HG03280 (cell line): Measurements from ENCODE around the gene MUC6.
"Not testable (repeated sequence)": the region's sequence is repeated elsewhere in the genome, so short reads cannot be mapped to it uniquely, and the experiment has no call there.

Experiments used
- ATAC-seq: cut with Tn5 transposase; IDR thresholded peaks from one replicate; pipeline ENCODE4 v1.9.1; 2021; ENCODE audit warnings: mild to moderate bottlenecking, moderate library complexity; ENCODE audit not compliant: unreplicated experiment

MUC6 gene

GRCh38 chr11:991034-991433, 45.5 kb downstream of the MUC6 start:
- no peak for ATAC-seq

DNA sequence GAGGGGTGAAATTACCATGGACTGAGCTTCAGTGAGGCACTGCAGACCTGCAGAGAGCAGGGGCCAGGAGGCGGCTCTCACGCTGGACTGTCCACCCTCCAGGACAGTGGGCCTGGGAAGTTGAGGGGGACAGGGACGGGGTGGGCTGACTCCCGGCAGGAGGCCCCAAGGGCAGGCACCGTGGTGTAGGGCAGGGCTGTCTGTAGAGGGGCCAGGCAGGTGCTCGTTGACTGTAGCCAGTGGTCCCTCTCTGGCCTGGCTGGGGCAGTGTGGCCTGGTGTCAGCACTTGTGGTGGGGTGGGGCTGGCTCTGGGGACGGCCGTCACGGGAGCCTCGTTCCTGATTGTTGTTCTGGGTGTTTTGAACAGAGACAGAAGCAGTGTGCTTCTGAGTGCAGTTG, 46.4 kb downstream of the MUC6 start:
- no peak for ATAC-seq

DNA sequence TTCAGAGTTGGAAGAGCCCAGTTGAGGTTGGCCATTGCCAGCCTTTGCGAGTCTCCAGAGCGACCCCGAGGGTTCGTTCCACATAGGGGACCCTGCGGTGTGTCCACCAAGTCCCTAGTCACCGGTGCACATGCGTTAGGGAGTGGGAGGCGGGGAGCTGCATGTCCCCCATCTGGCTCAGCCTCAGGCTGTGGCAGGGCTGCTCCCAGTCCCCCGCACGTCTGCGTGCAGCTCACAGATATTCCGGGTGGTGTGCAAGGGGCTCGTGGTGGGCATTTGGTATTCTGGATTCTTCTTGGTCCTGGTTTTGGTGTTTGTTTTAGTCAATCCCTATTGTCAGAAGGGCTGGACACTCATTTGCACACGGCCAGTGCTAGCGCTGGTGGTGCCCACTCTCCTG, 48.8 kb downstream of the MUC6 start:
- ATAC-seq, result no peak

DNA sequence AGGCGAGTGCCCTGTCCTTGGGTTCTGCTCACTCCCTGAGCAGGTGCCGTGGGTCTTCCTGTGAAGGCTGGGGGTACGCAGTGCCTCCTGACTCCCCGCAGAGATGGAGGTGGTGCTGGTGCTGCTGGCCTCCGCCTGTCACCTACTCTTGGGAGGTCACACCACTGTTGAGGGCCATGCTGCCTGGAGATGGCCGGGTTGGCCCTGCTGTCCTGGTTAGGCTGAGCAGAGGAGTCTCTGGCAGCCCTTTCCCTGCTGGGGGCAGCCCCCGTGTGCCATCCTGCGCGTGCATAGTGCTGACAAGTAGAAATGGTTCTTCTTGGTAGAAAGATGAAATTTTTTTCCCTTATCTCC, 49.6 kb downstream of the MUC6 start:
- no peak for ATAC-seq

DNA sequence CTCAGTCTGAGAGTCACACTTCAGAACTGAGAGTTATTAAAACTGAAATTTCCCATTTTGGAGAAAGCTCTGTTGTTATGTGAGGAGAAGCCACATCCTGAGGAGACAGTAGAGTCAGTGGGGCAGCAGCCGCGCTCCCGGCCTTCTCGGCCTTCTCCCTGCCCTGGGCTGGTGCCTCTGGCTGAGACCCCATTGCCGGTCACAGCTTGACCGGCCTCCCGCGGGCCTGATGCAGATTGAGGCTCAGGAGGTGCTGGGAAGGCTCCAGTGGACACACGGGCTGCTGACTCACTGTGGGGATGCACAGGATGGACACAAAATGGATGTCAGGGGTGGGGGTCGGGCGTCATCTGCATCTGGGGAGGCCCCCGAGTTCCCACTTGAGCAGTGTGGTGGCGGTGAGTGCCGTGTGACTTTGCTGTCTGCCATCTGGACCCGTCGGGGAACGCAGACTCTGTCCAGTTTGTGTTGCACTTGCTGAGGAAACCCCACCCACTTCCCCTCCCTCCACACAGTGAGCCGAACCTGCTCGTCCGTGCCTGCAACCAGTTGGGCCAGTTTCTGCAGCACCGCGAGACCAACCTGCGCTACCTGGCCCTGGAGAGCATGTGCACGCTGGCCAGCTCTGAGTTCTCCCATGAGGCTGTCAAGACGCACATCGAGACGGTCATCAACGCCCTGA, 50.1 kb downstream of the MUC6 start:
- no peak for ATAC-seq

DNA sequence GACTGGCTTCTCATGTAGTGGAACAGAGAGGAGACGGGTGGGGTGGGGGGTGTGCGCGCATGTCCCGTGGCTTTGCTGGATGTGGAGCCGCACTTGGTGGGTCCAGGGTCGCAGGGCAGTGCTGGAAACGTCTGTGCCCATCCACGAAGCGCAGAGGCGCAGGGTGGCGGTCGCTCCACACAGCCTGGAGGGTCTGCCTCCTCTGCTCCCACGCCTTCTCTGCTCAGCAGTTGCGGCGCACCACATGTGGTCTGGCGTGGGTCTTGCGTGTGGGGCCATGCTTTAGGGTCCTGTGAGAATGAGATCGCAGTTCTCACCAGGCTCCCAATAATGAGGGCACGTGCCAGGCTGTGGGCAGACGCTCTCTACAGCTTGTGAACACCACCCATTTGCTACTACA, 50.7 kb downstream of the MUC6 start:
- ATAC-seq, result no peak

DNA sequence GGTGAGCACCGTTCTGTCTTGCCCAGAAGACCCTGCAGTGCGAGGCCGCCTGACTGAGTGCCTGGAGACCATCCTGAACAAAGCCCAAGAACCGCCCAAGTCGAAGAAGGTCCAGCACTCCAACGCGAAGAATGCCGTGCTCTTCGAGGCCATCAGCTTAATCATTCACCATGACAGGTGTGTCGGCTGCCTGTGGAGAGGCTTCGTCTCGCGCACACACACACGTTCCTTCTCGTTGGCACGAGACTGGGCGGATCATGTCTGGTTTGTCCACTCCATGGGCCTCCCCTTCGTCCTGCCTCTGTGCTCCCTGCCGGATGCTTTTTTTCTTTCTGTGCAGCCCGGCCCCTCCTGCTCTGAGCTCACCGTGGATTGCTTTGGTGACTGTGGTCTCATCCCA, 51.1 kb downstream of the MUC6 start:
- no peak for ATAC-seq

DNA sequence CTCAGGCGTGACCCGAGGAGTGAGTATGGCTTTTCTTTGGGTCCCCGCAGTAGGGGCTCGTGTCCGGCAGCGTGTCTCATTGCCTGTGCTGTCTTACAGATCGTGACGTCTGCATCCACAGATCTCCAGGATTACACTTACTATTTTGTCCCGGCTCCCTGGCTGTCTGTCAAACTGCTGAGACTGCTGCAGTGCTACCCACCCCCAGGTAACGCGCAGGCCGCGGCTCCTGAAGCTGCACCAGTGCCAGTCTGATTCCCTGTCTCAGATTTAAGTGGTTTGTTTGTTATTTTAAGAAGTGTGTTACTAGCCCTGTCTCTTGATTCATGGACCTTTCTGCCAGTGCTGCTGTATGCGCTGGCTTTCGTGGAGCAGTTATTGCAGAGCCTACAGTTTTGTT, 52.0 kb downstream of the MUC6 start:
- ATAC-seq, result no peak

DNA sequence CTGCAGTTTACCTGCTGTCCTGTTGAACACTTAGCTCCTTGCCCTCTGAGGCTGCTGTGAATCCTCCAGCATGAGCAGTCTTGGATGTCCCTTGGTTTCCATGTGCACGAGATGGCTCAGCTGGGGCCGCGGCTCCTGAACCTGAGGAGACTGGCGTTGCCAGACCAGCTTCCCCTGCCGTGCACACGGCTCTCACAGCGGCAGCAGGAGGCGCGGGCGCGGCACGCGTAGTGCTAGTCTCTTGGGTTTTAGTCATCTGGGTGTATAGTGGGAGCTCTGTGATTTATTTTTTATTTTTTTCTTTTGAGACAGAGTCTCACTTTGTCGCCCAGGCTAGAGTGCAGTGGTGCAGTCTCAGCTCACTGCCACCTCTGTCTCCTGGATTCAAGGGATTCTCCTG, 54.8 kb downstream of the MUC6 start:
- no peak for ATAC-seq

GRCh38 chr11:980438-981357, 55.8 kb downstream of the MUC6 start:
- ATAC-seq, result no peak

- no peak for ATAC-seq
Measured at GRCh38 chr11:978781-979180, 57.7 kb downstream of the MUC6 start.

DNA sequence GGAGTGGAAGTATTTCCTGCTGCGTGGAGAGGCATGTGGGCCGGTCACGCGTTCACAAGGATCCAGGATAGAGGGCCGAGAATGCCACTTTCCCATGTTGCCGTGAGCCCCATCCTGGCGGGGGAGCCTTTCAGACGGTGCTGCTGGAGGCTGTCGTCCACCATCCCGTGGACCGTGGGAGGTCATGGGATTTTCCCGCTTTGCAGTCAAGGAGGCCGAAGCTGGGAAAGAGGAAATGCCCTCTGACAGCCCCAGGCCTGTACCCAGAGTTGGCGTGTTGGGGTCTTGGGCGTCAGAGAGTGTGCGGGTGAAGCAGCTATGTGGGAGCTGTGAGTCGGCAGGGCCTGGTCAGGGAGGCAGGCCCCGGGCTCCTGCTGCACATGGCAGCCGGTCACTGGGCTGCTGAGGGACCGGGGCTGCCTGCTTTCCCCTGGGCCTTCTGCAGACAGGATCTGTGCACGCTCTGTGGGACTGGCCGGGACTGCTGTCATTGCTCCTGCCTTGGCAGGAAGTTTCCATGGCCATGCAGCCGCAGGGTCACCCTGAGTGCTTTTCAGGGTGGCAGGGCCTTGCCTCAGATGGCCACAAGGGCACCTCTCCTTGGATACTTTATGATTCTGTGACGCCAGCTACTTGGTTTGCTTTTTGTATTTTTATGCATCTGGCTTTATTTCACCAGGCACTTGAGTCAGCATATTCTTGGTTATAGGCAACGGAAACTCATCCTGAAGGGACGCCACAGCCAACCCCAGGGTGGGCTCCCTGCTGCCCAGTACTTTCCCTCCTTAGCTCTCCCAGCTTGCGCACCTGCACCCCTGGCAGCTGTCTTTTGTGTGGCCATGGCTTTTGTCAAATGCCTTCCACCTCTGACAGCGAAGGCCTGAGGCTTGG, 58.4 kb downstream of the MUC6 start:
- ATAC-seq, result no peak

DNA sequence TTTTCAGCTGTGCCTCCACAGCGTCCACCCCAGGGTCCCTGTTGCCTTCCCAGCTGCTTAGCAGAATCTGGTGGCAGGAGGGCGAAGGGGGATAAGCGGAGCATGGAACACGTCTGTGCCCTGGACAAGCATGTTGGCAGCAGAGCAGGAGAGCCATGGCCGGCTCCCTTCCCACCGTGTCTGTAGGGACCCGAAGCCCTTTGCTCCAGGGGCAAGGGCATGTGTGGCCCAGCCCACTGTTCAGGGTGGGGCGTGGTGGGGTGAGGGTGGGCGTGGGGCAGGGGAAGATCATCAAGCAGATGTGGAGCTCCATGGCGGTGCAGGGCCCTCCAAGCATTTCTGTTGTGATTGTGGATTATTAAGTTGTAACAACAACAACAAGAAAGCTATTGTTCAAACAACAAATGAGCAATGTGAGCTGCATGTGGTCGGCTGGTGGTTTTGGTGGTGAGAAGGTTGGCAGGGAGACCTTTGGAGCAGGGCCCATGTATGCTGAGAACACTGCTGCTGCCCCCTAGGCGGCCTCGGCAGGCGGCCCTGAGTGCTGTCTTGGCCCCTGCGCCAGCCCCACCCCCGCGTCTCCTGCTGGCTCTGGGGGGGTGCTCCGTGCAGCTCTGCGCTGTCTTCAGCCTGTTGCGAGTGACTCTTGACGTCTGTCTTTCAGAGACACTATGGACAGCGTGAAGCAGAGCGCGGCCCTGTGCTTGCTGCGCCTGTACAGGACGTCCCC, 59.9 kb downstream of the MUC6 start:
- no peak for ATAC-seq

DNA sequence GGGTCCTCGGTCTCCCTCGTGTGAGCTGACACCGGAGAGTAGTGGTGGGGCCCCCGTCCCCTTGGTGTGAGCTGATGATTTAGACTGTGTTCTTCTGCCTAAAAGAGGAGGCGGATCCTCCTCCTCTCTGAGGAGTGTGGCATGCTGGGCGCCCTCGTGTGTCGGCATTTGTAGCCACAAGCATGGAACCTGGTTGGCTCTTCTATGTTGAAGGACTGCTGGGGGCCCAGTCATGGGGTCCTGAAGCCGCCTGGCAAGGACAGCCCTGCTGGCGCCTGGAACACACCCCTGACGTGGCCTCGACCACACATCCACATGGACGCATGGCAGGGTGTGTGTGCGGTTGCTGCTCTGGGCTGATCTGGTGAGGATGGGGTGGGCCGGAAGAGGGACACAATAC, 60.7 kb downstream of the MUC6 start:
- no peak for ATAC-seq

DNA sequence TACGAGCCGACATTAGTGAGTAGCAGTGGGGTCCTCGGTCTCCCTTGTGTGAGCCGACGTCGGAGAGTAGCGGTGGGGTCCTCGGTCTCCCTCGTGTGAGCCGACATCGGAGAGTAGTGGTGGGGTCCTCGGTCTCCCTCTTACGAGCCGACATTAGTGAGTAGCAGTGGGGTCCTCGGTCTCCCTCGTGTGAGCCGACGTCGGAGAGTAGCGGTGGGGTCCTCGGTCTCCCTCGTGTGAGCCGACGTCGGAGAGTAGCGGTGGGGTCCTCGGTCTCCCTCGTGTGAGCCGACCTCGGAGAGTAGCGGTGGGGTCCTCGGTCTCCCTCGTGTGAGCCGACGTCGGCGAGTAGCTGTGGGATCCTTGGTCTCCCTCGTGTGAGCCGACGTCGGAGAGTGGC, 61.1 kb downstream of the MUC6 start:
- not testable (repeated sequence) for ATAC-seq

DNA sequence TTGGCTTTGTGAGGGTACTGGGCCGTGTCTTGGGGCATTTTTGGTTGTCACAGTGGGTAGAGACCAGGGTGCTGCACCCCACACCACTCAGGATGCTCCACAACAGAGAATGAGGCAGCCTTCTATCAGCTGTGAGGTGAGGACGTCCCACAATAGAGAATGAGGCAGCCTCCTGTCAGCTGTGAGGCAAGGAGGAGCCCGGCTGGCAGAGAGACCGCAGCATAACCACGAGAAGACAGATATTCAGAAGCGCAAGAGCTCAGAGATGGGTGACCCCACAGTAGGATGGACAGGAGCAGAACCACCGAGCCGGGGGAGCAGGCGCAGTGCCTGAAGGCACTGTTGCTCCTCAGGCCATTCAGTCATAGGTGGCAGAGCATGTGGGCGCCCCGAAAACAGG, 63.3 kb downstream of the MUC6 start:
- ATAC-seq, result no peak

DNA sequence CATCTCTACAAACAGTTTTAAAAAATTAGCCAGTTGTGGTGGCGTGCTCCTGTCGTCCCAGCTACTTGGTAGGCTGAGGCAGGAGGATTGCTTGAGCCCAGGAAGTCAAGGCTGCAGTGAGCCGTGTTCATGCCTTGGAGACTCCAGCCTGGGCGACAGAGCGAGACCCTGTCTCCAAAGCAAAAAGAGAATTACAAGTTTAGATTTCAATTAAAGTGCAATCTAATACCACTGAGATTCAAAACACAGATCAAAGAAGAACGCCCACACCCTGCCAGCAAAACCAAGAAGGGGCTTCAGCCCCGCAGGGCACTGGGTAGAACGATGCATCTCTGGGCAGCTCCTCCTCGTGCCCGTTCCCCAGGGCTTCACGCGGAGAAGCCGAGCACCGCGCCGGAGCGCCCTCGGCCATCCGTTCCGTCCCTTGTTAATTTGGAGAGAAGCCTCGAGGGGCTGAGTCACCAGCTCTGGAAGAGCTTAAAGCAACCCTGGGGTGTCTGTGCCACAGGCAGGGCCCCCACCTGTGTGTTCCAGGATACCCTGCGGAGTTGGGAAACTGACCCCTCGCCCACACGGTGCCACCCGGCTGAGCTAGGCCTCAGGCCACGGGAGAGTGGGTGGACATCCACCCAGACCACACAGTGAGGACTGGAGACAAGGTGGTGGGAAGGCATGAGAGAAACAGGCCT, 63.9 kb downstream of the MUC6 start:
- ATAC-seq, result no peak

- ATAC-seq, result no peak
Measured at GRCh38 chr11:971731-972365, 64.7 kb downstream of the MUC6 start.

DNA sequence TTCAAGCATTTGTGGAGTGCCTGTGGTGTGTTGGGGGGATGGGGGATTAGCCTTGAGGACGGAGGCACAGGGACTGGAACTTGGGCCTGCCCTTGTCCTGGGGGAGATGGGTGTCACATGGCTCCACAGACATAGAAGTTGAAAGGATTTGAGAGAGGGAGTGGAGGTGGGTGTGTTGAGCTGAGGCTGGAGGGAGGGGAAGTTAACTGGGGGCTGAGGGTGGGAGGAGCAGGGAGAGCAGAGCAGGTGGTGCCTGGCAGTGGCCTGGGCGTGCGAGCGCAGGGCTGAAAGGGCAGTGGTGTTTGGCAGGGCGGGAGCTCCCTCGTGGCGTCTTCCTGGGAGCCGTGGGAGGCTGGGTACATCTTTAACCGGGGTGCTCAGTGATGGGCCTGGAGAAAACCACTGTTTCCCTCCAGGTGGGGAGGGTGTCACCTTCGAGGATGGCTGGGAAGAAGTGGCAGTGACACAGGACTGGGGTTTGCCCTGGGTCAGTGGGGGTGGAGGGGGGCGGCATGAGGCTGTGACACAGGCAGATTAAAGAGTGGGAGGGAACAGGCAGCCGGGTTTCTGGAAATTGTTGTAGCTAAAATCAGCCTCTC, 65.3 kb downstream of the MUC6 start:
- no peak for ATAC-seq
